Neuronal stem cell (in vitro differentiated cells): Measurements from ENCODE around the gene TMEM88.
"Not testable (repeated sequence)": the region's sequence is repeated elsewhere in the genome, so short reads cannot be mapped to it uniquely, and the experiment has no call there.

Experiments
- DNase-seq: peaks from one replicate; pipeline ENCODE4 v3.0.0-alpha.2; 2013; ENCODE audit warnings: low spot score
- H2AFZ ChIP-seq: one replicate; pipeline ENCODE4 v1.6.1; 2013; ENCODE audit warnings: mild to moderate bottlenecking, low read length, inconsistent platforms
- H2AK5ac ChIP-seq: 2 replicates; pipeline ENCODE4 v1.6.1; 2013; ENCODE audit warnings: low read depth, mild to moderate bottlenecking, inconsistent platforms, low read length, moderate library complexity, mixed read lengths
- H2BK120ac ChIP-seq: 2 replicates; pipeline ENCODE4 v1.6.1; 2013; ENCODE audit warnings: low read depth, mild to moderate bottlenecking, inconsistent platforms, low read length, moderate library complexity, mixed read lengths
- H2BK12ac ChIP-seq: one replicate; pipeline ENCODE4 v1.6.1; 2013; ENCODE audit warnings: low read length, inconsistent platforms
- H2BK15ac ChIP-seq: 2 replicates; pipeline ENCODE4 v1.6.1; 2013; ENCODE audit warnings: mild to moderate bottlenecking, low read length, inconsistent platforms, mixed read lengths
- H2BK5ac ChIP-seq: one replicate; pipeline ENCODE4 v1.6.1; 2013; ENCODE audit warnings: inconsistent platforms, mild to moderate bottlenecking, low read length, moderate library complexity
- H3K14ac ChIP-seq: one replicate; pipeline ENCODE4 v1.6.1; 2013; ENCODE audit warnings: low read length, inconsistent platforms
- H3K18ac ChIP-seq: 2 replicates; pipeline ENCODE4 v1.6.1; 2013; ENCODE audit warnings: low read length, inconsistent platforms
- H3K23ac ChIP-seq: 2 replicates; pipeline ENCODE4 v1.6.1; 2013; ENCODE audit warnings: low read depth, mild to moderate bottlenecking, mixed read lengths, low read length, inconsistent platforms; ENCODE audit not compliant: poor library complexity
- H3K27ac ChIP-seq: replicated peaks from 3 replicates; pipeline ENCODE4 v1.5.1; 2013; ENCODE audit warnings: low read length, inconsistent platforms
- H3K27me3 ChIP-seq, 3 experiments: 2 replicates each; pipeline ENCODE4 v1.6.1; 2013; ENCODE audit warnings: low read length in 3 of 3, mild to moderate bottlenecking in 2 of 3, inconsistent platforms in 1 of 3, low read depth in 1 of 3, mixed read lengths in 1 of 3, moderate library complexity in 1 of 3; ENCODE audit not compliant: control insufficient read depth in 3 of 3, insufficient read depth in 3 of 3
- H3K36me3 ChIP-seq, 2 donors: replicated peaks in 1 of 2; 2 replicates each; pipeline ENCODE4 v1.6.1; 2013; ENCODE audit warnings: low read length in 2 of 2; ENCODE audit not compliant: control insufficient read depth in 2 of 2, insufficient read depth in 2 of 2
- H3K4ac ChIP-seq: 2 replicates; pipeline ENCODE4 v1.6.1; 2013; ENCODE audit warnings: inconsistent platforms, mild to moderate bottlenecking, low read length, moderate library complexity
- H3K4me1 ChIP-seq, 2 donors: 1 replicate in 1 of 2; 2 replicates in 1 of 2; pipeline ENCODE4 v1.6.1; 2013; ENCODE audit warnings: low read length in 2 of 2, low read depth in 1 of 2; ENCODE audit not compliant: control insufficient read depth in 2 of 2, insufficient read depth in 1 of 2
- H3K4me2 ChIP-seq: one replicate; pipeline ENCODE4 v1.6.1; 2013; ENCODE audit warnings: mild to moderate bottlenecking, low read length, inconsistent platforms; ENCODE audit not compliant: insufficient read depth, poor library complexity, severe bottlenecking
- H3K4me3 ChIP-seq, 2 donors: 2 replicates each; pipeline ENCODE4 v1.5.1; 2013; ENCODE audit warnings: low read length in 2 of 2, mild to moderate bottlenecking in 2 of 2, inconsistent platforms in 1 of 2, moderate library complexity in 1 of 2
- H3K79me1 ChIP-seq: one replicate; pipeline ENCODE4 v1.6.1; 2013; ENCODE audit warnings: low read depth, mild to moderate bottlenecking, inconsistent platforms, low read length, moderate library complexity
- H3K9ac ChIP-seq: one replicate; pipeline ENCODE4 v1.6.1; 2013; ENCODE audit warnings: mild to moderate bottlenecking, low read depth, low read length, inconsistent platforms; ENCODE audit not compliant: poor library complexity
- H3K9me3 ChIP-seq, 2 donors: replicated peaks in 1 of 2; 2 replicates each; pipeline versions ENCODE3 to v1.6.1; 2013; ENCODE audit warnings: low read length in 2 of 2, mild to moderate bottlenecking in 2 of 2, inconsistent platforms in 1 of 2, low read depth in 1 of 2, mixed read lengths in 1 of 2, moderate library complexity in 1 of 2; ENCODE audit not compliant: control insufficient read depth in 2 of 2, insufficient read depth in 1 of 2
- H4K8ac ChIP-seq: one replicate; pipeline ENCODE4 v1.6.1; 2013; ENCODE audit warnings: low read depth, mild to moderate bottlenecking, inconsistent platforms, low read length, moderate library complexity
- H4K91ac ChIP-seq: one replicate; pipeline ENCODE4 v1.6.1; 2013; ENCODE audit warnings: low read length, low read depth, mild to moderate bottlenecking, inconsistent platforms; ENCODE audit not compliant: poor library complexity
- WGBS, 2 donors: extraction: QIAGEN DNeasy Blood & Tissue Kit; methylation state at CpG; one replicate each; pipeline ENCODE4 v1.1.7; 2013; ENCODE audit warnings: missing lambda C conversion rate in 2 of 2, mixed read lengths in 1 of 2; ENCODE audit not compliant: insufficient read length in 2 of 2, insufficient replicate concordance in 1 of 2; ENCODE audit errors: extremely low coverage in 2 of 2; 5-methylcytosine and 5-hydroxymethylcytosine counted together

TMEM88 gene

GRCh38 chr17:7859028-7859427 lies 4.2 kb downstream of the TMEM88 start:
- Histone ChIP-seq H3K4ac (no peak overlapping the region), H2AK5ac (no peak overlapping the region), H3K27ac (no peak overlapping the region), H3K27me3 (no peaks in the 10 kb centered on the region), H3K4me3 (no peak overlapping the region), H3K14ac (no peak overlapping the region), H3K36me3 (peaks cover 4 to 65% of the 10 kb centered on the region in 2 donors), H3K9ac (no peak overlapping the region), H2BK120ac (no peak overlapping the region), H2AFZ (no peak overlapping the region), H2BK5ac (no peak overlapping the region), H3K4me2 (no peak overlapping the region), H2BK12ac (no peak overlapping the region), H3K23ac (no peak overlapping the region), H4K8ac (no peak overlapping the region), H3K79me1 (peaks cover 2% of the 10 kb centered on the region), H3K4me1 (peaks cover 19 to 36% of the 10 kb centered on the region in 2 donors), H4K91ac (no peak overlapping the region), H3K9me3 (no peaks in the 10 kb centered on the region), H2BK15ac (no peak overlapping the region), H3K18ac (no peak overlapping the region)
- WGBS, 2 donors = no CpG with 5 or more reads among the region's 8 CpGs
- no peak for DNase-seq

- Histone ChIP-seq H3K14ac (no peak overlapping the region), H4K8ac (no peak overlapping the region), H2BK12ac (no peak overlapping the region), H3K18ac (no peak overlapping the region), H3K27me3 (no peaks in the 10 kb centered on the region), H3K4me1 (peaks cover 8 to 11% of the 10 kb centered on the region in 2 donors), H3K9ac (no peak overlapping the region), H2AK5ac (no peak overlapping the region), H2BK120ac (no peak overlapping the region), H3K79me1 (no peaks in the 10 kb centered on the region), H3K4me3 (no peak overlapping the region), H3K4ac (no peak overlapping the region), H3K36me3 (peaks cover 4 to 76% of the 10 kb centered on the region in 2 donors), H2BK15ac (no peak overlapping the region), H3K27ac (no peak overlapping the region), H3K9me3 (no peaks in the 10 kb centered on the region), H2AFZ (no peak overlapping the region), H3K4me2 (no peak overlapping the region), H2BK5ac (no peak overlapping the region), H3K23ac (no peak overlapping the region), H4K91ac (no peak overlapping the region)
- DNase-seq = peak; percentile 71
- no CpG with 5 or more reads among the region's 3 CpGs for WGBS, 2 donors
Measured at GRCh38 chr17:7862692-7863437, 8.0 kb downstream of the TMEM88 start.

GRCh38 chr17:7864384-7864783 lies 9.5 kb downstream of the TMEM88 start:
- H2AFZ ChIP-seq, H3K27me3 ChIP-seq, H4K8ac ChIP-seq, H3K18ac ChIP-seq, H3K23ac ChIP-seq, H2BK15ac ChIP-seq, H3K9ac ChIP-seq, DNase-seq, H2BK12ac ChIP-seq, H3K4me2 ChIP-seq, H3K27ac ChIP-seq, H2BK5ac ChIP-seq, H4K91ac ChIP-seq, H3K4me1 ChIP-seq, H3K14ac ChIP-seq, H2AK5ac ChIP-seq, H3K4me3 ChIP-seq, H3K9me3 ChIP-seq, H3K79me1 ChIP-seq, H3K4ac ChIP-seq, H2BK120ac ChIP-seq: not testable (repeated sequence)
- H3K36me3 ChIP-seq = peaks cover 2 to 72% of the 10 kb centered on the region in 2 donors
- WGBS, 2 donors = no CpG with 5 or more reads among the region's 5 CpGs

GRCh38 chr17:7864995-7865650 lies 10.3 kb downstream of the TMEM88 start:
- H3K18ac ChIP-seq = no peak overlapping the region
- no peaks in the 10 kb centered on the region for H3K79me1 ChIP-seq
- no peak overlapping the region for H2AK5ac ChIP-seq
- peaks cover 0 to 68% of the 10 kb centered on the region in 2 donors for H3K36me3 ChIP-seq
- no peak overlapping the region for H3K4me3 ChIP-seq
- no peak overlapping the region for H3K27ac ChIP-seq
- H2BK15ac ChIP-seq = no peak overlapping the region
- no peak overlapping the region for H3K4ac ChIP-seq
- no peak overlapping the region for H2BK5ac ChIP-seq
- H2BK120ac ChIP-seq = no peak overlapping the region
- no peak overlapping the region for H3K23ac ChIP-seq
- no peak overlapping the region for H2AFZ ChIP-seq
- H4K91ac ChIP-seq = no peak overlapping the region
- no peak overlapping the region for H2BK12ac ChIP-seq
- WGBS, 2 donors = no CpG with 5 or more reads among the region's 5 CpGs
- H3K27me3 ChIP-seq = no peaks in the 10 kb centered on the region
- H3K4me2 ChIP-seq = no peak overlapping the region
- no peak for DNase-seq
- H3K14ac ChIP-seq = no peak overlapping the region
- H3K9me3 ChIP-seq = no peaks in the 10 kb centered on the region
- H4K8ac ChIP-seq = no peak overlapping the region
- no peak overlapping the region for H3K9ac ChIP-seq
- H3K4me1 ChIP-seq = no peaks in the 10 kb centered on the region
